Measurements from ENCODE around the gene GDNF.
"Not testable (repeated sequence)": the region's sequence is repeated elsewhere in the genome, so short reads cannot be mapped to it uniquely, and the experiment has no call there.

The GDNF gene, protein sequence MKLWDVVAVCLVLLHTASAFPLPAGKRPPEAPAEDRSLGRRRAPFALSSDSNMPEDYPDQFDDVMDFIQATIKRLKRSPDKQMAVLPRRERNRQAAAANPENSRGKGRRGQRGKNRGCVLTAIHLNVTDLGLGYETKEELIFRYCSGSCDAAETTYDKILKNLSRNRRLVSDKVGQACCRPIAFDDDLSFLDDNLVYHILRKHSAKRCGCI

DNA sequence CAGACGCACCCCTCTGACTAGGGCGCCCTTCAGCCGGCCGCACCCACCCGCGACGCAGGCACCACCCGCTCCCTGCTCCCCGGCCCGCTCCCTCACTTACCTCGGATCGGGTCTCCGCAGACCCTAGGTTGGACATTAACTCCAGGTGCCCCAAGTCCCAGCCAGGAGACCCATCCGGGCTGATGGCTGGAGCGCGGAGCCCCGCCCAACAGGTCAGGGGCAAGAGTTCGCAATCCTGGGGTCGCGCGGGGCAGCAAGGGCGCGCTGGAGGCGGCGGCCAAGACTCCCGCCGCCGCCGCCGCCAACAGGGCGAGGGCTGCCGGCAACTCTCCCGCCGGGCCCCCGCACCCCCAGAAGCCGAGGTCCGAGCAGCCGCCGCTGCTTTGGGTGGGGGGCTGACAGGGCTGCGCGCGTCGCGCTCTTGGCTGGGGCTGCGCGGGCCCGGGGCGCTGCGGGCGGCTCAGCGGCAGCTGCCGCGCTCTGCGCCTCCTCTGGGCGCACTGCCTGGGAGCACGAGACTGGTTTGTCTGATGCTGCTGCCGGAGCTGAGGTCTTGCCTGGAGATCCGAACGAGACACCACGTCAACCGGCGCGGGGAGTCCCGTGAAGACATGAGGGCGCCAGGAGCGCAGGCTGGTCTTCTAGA lies at the start of gene GDNF:
TSS of gene GDNF (minus strand) at position 635 of the 646 bp plus-strand sequence. CDS start 5,245 bp downstream, outside the sequence.
- DNase-seq, result peak; percentile 51 to 63

DNA sequence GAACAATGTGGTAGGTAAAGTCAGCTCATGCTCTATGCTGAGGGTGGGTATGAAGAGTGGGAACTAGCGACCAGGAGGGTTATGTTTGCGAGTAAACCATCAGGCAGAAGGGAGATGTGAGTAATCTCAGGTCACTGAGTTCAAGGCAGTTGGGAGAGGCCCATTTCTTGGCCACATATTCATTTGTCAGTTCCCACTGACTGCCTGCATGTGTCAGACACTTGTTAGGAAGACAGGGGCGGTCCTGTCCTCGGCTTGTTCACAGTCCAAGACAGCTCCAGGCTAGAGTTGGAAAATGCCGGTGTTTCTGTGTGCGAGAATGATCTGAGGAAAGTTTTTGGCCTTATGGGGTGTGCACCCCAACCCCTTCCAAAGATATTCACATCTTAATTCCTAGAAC lies 48.6 kb upstream of the GDNF start:
- DNase-seq, result no peak

DNA sequence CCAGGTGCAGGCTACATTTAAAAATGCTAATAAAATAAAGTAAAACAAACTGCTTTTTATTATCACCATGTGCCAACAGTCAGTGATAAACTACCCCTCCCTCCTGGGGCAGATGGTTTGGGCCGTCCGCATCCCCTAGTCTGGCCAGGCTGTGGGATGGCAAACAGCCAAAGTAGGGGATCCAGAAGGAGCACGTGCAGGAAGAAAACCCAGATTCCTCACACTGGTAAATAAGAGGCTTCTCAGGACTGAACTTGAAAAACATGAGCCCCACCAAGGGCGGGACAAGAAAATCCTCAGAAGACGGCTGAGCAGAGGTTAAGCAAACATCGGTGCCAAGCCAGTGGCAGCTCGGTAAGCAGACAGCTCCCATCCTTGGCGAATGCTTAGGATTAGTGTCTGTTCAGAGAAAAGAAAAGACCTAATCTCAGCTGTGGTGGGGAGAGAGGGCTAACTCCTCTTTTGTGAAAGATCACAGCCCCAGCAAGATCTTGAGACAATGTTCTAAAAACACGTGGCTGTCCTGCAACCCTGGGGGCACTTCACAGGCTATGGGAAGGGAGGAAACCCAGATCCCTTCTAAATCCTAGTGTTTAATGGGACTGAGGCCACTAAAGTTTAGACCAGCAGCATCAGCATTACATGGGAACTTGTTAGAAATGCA lies 46.5 kb upstream of the GDNF start:
- DNase-seq, result no peak

DNA sequence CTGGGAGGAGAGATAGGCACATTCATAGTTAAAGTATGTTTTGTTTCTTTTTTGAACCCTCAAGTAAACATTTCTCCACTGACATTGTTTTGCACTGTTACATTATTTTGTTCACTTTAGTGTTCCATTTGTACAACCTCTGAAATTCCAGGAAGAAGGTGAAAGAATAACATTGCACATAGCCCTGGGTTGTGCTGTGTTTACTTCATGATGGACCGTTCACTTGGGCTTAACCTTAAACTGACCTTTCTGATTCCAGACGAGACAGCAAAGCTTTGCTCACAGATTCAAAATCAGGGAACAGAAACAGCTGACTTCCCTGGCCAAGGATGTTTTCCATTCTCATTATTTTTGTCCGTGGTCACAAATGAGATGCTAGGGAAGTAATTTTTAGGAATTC lies 42.8 kb upstream of the GDNF start:
- DNase-seq, result no peak

DNA sequence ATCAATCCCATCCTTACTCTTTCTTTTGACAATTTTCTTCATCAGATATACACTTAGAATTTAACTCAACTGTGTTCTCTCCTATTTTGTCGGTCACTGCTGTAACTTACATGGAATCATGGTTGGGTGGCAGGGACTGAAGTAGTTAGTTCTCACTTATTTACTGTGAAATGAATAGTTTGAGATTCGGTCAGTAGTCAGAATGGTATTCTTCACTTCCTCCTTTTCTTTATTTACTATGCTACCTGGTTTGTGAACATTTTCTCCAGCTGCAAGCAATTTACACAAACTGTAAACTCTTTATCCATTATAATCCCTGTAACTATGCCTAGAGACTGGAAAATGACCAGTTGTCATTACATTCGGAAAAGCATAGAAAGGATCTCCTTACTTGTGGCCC lies 41.5 kb upstream of the GDNF start:
- no peak for DNase-seq

DNA sequence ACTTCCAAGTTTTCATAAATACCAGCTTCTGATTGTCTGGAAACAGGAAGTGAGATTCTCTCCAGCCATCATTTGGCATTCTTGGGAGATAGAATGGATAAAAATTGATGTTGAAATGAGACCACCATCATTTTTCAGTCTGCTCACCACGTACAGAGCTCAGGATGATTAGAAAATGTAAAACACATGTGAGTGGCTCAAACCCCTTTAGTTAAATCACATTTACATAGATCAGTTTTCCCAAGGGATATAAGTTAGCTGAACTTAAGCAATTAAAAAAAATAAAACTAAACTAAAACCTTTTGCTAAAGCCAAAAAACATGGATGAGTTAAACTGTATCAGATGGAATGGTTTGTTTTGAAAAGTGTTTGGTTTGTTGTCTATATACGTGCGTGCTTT lies 37.1 kb upstream of the GDNF start:
- no peak for DNase-seq

DNA sequence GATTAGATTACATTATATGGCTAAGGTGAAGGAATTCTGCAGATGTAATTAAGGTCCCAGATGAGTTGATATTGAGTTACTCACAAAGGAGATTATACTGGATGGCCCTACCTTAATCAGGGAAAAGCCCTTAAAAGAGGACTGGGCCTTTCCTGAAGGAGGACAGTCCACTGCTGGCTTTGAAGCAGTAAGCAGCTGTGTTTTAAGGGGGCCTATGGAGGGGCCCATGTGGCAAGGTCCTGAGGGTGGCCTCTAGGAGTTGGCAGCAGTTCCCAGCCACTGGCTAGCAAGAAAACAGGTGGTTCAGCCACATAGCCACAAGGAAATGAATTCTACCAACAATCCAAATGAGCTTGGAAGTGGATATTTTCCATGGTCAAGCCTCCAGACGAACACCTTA lies 36.4 kb upstream of the GDNF start:
- no peak for DNase-seq

DNA sequence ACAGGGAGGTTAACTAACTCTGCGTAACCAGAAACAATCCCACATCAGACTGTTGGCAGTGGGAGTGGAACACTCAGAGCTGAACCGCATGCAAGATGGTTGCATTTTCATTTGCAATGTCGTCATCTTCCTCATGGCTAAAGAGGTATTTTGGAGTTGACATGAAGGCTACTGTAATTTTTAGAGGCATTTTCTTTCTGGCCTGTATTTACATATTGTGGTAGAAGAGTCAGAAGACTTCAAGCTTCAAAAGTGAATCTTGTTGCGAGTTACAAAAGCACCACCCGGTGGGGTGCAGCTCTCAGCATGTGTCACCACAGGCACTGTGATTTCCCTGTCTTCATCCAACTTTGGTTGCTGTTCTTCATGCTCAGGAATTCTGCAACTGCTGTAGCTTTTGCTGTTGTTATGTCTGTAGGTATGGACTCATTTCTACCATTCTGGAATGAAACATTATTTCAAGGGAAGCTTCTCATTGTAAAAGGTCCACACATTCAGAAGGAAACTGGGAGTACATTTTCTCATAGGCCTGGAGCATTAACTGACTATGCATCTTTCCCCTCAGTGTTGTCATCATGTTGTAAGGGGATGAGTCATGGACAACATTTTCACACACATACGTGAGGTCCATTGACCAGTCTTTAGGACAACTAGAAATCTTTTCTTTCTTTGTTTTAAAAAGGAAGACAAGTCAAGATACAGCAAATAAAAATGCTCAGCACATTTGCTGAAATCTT lies 35.4 kb upstream of the GDNF start:
- no peak for DNase-seq

DNA sequence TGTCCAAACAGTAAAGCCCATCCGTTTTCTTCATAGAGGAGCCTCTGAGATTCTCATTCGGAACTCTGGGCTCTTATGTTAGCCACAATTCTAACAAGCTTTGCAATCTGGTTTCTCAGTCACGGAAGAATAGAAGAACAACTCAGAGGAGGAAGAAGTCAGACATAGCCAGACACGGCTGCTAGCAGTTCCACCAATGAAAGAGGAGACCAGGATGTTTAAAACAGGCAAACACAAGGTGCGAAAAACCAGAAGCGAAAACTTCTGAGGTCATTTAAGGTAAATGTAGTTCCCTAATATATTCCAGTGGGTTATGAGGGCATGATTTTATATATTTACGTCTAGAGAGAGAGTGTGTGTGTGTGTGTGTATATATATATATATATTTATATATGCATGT lies 34.1 kb upstream of the GDNF start:
- DNase-seq, result no peak

DNA sequence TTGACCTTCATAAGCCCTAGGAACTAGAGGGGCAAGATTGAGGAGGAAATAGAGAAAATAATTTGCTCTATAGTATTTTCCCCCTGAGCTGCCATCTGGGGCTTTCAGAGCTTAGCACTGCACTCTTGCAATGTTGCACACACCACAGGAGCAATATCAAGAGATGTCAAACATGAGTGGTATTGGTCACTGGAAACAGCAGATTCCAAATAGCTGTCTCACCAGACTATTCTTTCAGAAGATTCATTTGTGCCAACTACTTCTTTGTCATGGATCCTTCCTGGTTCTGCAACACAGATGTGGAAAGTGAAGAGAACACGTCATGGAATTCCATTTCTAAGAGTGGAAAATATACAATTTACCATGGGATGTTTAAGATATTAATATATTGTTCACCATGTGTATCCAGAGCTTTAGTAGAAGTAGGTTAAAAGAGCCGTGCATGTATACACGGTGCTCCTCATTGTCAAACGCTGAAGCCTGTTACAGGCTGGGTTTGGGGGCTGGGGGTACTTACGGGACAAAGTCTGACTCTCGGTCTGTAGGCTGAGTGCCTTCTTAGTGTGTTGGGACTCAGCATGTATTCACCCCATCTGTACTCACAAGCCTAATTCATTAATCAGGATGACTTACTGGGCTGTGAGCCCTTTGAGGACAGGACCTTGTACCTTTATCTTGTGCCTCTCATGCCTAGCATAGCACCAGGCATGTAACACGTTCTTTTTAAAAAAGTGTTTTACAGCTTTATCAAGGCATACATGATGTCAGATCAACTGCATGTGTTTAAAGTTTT lies 31.4 kb upstream of the GDNF start:
- no peak for DNase-seq

DNA sequence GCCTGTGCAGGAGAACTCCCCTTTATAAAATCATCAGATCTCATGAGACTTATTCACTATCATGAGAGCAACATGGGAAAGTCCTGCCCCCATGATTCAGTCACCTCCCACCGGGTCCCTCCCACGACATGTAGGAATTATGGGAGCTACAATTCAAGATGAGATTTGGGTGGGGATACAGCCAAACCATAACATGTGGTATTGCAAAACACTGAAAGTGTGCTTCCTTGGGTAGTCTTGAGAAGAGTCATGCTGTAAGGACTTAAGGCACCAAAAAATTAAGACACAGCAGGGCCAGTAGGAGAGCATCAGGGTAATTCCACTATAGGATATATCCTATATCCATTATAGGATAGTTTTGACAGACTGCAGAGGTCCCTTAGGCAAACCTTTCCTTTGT lies 29.4 kb upstream of the GDNF start:
- DNase-seq, result no peak

DNA sequence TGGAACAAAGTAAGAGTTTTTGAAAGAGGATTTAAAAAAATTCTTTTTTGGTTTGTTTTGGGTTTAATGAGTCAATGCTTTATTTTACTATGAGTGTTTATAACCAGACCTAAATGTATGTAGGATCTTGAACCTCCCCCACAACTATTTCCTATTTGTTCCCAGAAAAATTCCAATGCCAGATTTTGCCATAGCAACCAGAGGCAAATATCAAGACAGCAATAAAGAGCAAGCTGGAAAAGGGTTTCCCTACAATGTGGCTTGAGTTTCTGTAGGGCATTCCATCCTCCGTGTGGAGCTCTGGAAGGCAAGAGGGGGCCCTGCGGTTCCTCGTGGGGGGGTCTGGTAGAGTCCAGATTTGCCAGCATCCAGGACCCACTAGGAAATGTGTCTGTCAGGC lies 27.8 kb upstream of the GDNF start:
- DNase-seq, result no peak

DNA sequence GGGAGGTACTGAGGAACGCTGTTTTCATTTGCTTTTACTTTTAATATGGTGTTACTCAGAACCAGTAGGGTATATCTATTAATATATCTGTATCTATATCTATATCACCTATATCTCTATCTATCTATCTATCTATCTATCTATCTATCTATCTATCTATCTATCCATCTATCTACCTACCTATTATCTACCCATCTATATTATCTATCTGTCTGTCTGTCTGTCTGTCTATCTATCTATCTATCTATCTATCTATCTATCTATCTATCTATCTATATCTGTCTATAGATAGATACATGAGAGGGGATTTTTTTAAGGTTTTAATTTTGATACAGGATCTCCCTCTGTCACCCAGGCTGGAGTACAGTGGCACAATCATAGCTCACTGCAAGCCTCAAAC lies 23.1 kb upstream of the GDNF start:
- DNase-seq, result not testable (repeated sequence)

DNA sequence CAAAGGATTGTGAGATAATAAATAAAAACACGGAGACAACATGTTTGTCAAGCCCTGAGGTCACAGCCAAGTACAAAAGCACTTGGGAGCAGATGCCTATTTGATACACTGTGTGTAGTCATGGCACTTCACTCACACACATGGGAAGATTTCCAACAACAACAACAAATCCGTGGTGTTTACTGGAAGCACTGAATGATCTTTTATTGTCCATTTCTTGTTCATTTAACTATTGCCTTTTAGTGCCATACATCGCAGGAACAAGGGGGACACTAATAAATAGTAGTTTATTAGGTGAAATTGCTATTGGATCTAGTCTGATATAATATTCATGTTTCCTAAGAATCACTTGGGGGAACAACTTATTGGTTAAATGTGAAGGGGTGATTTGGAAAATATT lies 20.4 kb upstream of the GDNF start:
- DNase-seq, result no peak

DNA sequence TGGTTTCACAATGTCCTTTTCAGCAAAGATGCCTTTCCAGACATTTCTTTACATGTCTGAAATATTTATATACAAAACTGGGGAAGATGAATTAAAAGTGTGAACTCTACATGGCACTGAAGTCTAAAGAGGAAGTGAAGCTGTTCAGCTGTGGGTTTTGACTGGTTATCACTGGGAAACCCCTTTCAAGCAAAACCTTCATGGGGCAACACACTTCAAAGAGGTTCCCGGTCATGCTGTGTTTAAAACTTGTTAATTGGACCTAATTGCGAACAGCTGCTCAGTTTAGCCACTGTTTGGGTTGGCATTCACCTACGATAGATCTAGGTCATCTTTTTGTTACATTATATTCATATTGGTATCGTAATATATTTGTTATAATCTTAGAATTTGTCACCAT lies 20.0 kb upstream of the GDNF start:
- no peak for DNase-seq

DNA sequence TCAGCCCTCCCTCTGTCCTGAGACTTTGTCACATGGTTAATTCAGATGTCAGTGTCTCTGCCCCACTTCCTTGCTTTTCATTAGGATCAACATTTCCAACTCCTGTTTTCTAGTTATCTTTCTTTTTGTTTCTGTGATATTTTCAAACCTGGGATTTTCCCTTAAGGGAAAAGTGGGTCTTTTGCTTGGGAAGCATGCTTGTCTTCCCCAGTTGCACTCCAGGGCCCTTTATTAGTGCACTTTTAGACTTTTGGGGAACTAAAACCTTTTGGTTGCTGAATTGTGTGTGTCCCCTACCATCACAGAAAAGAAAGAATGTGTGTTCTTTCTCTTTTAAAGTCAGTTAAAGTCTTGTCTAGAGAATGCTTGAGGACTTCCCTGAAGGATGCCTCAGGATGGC lies 18.4 kb upstream of the GDNF start:
- DNase-seq, result no peak

DNA sequence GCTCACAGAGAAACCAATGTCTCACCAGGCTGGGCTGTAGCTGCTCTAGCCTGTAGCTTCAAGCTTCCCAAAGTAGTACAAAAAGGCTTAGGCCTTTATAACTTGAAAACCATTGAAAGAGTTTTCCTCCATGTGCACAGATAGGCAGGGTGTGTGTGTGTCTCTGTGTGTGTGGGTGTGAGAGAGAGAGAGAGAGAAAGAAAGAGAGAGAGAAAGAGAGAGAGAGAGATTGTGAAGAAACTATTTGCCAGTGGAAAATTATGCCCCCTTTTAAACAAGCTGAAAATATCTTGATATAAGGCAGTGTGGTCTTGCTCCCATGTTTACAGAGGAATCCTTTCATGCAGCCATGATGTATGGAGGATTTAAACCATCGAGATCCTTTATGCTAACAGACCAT lies 17.9 kb upstream of the GDNF start:
- DNase-seq, result no peak

DNA sequence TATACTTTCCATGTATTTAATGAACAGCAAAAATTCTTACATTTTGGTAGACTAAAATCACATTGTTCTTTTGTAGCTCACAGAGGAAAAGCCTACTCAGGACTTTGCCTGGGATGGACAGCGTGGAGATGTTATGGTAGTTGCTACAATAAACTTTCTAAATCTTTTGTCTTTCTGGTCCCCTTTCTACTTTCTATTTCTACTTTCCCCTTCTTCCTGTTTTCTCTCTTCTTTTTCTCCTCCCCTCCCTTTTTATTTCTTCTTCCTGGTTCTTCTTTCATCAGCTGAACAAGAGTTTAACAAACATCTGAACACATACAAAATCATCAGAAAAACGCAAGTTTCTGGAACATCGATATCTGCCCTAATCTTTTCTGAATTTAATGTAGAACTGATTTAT lies 15.6 kb upstream of the GDNF start:
- no peak for DNase-seq

DNA sequence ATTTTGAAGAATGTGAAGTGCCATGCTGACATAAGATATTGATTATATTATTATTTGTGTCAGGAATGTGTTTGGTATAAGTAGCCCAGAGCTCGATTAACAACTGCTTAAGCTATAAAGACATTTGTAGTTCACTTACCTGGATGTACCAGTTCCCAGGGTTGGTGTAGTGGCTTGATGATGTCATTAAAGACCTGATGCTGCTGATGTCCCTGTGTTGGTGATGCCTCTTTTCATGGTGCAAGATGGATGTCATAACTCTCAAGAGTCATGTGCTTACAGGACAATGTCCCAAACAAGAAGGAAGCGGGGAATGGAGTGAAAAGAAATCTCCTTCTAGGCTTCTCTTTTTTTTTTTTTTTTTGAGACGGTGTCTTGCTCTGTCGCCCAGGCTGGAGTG lies 11.5 kb upstream of the GDNF start:
- no peak for DNase-seq

DNA sequence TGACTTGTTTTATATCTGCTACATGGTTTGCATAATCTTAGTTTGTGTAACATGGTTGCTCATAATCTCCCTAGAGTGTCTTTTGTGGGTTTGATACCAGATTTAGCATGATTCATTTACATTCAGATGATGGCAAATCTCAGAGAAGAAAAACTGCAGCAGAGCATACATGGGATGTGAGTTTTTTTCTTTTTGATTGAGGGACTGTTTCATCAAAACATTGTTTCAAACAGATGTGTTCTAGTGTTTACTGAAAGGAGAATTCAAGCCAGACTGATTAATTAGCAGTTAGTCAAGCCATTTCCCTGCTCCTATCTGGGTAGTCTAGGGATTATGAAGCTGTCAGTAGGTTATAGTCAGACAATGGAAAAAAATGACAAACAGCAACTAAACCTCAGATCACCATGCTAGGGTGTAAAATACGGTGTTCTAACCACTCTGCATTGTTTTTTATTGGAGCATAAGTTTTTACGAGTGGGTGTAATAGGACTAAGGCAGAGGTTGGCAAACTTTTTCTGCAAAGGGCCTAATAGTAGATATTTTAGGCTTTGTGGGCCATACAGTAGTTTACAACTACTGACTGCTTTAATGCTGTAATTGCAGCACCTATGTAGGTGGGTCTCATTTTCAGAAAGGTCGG lies 10.5 kb upstream of the GDNF start:
- no peak for DNase-seq

DNA sequence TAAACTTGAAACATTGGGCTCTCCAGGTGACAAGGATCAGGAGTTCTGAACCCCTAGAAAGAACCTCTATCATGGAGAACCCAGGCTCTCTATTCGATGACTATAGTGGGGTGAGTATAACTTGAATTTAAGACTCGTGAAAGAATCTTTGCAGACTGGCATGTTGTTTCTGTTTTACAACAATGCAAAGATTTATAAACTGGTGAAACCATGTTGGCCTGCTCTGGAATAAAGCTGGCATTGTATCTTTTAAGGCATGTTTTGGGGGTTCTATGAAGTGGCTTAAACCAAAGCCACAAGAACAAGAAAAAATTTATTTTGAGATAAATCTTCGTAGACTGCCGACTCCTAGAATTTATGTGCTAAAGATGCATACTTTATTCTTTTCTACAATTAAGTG lies 9.8 kb upstream of the GDNF start:
- DNase-seq, result no peak

DNA sequence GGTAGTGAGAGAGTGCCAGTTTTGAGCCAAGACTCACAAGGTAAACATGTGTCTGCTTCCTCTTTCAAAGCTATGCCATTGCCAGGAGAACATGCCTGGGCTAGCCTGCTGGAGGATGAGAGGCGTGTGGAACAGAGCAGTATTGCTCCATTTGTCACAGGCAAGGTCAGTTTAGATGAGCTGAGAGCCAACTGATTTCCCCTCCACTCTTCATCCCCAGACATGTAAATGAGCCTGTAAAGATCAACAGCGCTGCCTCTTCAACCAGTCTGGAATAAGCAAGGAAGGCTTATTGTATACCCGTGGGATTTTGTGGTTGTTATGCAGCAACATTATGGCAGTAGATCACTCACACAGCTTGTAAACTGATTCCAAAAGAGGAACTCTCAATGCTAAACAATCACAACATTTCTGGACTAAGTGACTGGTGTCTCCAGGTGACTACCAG lies 8.2 kb upstream of the GDNF start:
- DNase-seq, result peak in 1 of 2 experiments; percentile 48

Measured in NCI-H2081 (cell line).